ENCODE data around the gene NCL. TPM values are rescaled to one million over a fixed set of nuclear protein-coding genes. Genes with fewer than 3 reads are reported as not detected.
"Not testable (repeated sequence)": the region's sequence is repeated elsewhere in the genome, so short reads cannot be mapped to it uniquely, and the experiment has no call there.

The NCL gene
- total RNA-seq, 1 experiment from 2014 or later: 118 TPM

- DNase-seq (ENCODE audit: low read depth): not testable (repeated sequence)
Measured at GRCh38 chr2:231405601-231406367, 58.5 kb downstream of the NCL start.

- DNase-seq (ENCODE audit: low read depth): not testable (repeated sequence)
Measured at GRCh38 chr2:231404183-231404578, 60.1 kb downstream of the NCL start.

Other genes with a start within 250 kb of the NCL start
- 0.49 and 0.60 TPM in 2 replicates for gene B3GNT7, start 68.8 kb downstream of the NCL start, total RNA-seq (2014; rRNA removed; shearing (Covaris generic))
- not detected in 2 replicates for gene NMUR1, start 66.0 kb upstream of the NCL start, total RNA-seq (2014; rRNA removed; shearing (Covaris generic))
- not detected in 2 replicates for gene TEX44, start 128.4 kb upstream of the NCL start, total RNA-seq (2014; rRNA removed; shearing (Covaris generic))
- gene PTMA, start 244.0 kb upstream of the NCL start, total RNA-seq (2014; rRNA removed; shearing (Covaris generic)): 1,433 and 1,788 TPM in 2 replicates